ENCODE results near the gene TYMP.

Gene TYMP

DNA sequence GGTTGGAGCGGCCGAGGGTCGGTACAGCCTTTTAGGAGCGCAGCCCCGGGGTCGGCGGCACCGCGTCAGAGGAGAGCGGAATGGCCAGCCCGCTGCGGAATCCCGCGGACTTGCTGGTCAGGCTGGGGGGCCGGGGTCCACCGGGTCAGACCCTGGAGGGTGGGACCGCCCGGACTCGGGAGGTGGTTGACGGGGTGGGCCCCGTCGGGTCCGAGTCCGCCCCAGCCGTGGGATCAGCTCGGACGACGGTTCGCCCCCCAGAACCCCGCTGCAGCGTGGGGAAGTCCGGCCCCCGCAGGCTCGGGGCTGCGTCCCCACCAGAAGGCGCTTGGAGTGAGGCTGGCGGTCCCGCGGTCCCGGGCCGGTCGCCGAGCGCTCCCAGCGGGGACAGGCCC, 48.8 kb downstream of the TYMP start:
- DNase-seq (ENCODE audit: low read depth) = no peak
- TF ChIP-seq, protein P1, sequence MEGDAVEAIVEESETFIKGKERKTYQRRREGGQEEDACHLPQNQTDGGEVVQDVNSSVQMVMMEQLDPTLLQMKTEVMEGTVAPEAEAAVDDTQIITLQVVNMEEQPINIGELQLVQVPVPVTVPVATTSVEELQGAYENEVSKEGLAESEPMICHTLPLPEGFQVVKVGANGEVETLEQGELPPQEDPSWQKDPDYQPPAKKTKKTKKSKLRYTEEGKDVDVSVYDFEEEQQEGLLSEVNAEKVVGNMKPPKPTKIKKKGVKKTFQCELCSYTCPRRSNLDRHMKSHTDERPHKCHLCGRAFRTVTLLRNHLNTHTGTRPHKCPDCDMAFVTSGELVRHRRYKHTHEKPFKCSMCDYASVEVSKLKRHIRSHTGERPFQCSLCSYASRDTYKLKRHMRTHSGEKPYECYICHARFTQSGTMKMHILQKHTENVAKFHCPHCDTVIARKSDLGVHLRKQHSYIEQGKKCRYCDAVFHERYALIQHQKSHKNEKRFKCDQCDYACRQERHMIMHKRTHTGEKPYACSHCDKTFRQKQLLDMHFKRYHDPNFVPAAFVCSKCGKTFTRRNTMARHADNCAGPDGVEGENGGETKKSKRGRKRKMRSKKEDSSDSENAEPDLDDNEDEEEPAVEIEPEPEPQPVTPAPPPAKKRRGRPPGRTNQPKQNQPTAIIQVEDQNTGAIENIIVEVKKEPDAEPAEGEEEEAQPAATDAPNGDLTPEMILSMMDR (IDR thresholded peaks at IDR 0.05; ENCODE audit: low read depth, low read length, missing control alignments) = no peak
- H3K4me3 ChIP-seq (ENCODE audit: low read depth, low read length) = peak overlapping the region; percentile 34
- in situ Hi-C loops (cut with HindIII; ENCODE audit: low sequenced_read_pairs) = loop anchor here (10.0 kb wide), 1 partner anchor 126 kb away; no protein-coding TSS in a partner anchor

DNA sequence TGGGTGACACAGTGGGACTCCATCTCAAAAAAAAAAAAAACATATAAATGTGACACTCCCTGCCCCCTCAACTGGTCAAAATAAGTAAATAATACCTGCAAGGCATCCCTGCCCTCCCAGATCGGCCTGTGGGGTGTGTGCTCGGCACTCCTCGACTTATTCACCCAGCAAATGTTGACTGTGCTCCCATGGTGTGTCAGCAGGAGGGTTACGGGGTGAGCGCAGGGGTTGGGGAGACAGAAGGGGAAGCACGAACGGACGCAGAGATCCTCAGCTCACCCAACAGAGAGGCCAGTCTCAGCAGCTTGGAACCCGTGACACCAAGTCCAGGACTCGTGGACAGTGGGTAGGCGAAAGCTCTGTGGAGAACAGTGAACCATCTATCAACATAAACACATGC, 50.1 kb downstream of the TYMP start:
- in situ Hi-C loops (cut with HindIII; ENCODE audit: low sequenced_read_pairs) = loop anchor here (10.0 kb wide), 1 partner anchor 125 kb away; no protein-coding TSS in a partner anchor
- no peak overlapping the region for H3K4me3 ChIP-seq (ENCODE audit: low read depth, low read length)
- no peak for DNase-seq (ENCODE audit: low read depth)
- TF ChIP-seq, protein P1 (IDR thresholded peaks at IDR 0.05; ENCODE audit: low read depth, low read length, missing control alignments) = no peak

DNA sequence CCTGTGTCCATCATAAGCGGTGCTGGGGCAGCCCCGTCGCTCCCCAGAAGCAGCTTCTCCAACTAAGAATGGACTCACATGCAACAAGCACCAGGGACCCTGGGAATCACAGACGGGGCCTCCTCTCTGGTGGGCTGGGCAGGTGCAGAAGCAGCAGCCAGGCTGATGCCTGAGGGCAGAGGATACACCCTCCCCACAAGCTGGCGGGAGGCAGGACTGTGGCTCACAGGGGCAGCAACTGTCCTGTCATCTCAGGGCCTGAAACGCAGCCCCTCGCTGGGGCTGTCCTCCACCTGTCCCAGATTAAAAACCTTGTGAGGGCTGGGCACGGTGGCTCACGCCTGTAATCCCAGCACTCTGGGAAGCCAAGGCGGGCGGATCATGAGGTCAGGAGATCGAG, 51.9 kb downstream of the TYMP start:
- no peak for DNase-seq (ENCODE audit: low read depth)
- TF ChIP-seq, protein P1 (IDR thresholded peaks at IDR 0.05; ENCODE audit: low read depth, low read length, missing control alignments) = no peak
- in situ Hi-C loops (cut with HindIII; ENCODE audit: low sequenced_read_pairs) = no loop called here
- H3K4me3 ChIP-seq (ENCODE audit: low read depth, low read length) = no peak overlapping the region

DNA sequence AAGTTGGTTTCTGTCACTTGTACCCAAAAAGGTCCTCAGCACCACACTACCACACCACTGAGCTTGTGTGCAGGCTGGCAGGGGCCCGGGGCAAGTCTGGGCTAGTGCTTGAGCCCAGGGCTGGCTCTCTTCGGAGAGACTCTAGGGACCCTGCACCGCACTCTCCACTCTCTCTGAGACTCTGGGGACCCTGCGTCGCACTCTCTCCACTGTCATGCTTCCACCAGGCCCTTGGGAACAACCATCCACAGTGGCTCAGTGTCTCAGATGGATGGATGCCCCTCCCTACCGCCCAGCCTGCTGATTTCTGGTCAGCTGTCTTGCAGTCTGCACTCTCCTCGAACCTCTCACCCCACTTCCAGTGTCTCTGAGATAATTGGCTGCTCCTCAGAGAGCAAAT, 52.9 kb downstream of the TYMP start:
- TF ChIP-seq, protein P1 (IDR thresholded peaks at IDR 0.05; ENCODE audit: low read depth, low read length, missing control alignments) = no peak
- no peak for DNase-seq (ENCODE audit: low read depth)
- in situ Hi-C loops (cut with HindIII; ENCODE audit: low sequenced_read_pairs) = no loop called here
- H3K4me3 ChIP-seq (ENCODE audit: low read depth, low read length) = no peak overlapping the region
